Fibroblast of lung (primary cell): ENCODE results near the gene ROBO2. TPM values are rescaled to one million over a fixed set of nuclear protein-coding genes. Genes with fewer than 3 reads are reported as not detected.

Experiments
- DNase-seq, 2 donors: peaks; one replicate each; pipeline versions ENCODE4 v3.0.0 to v3.0.0-alpha.2; 2010; ENCODE audit warnings: low read depth in 2 of 2
- H2AFZ ChIP-seq: 2 replicates; pipeline ENCODE4 v1.5.1; 2012; ENCODE audit warnings: low read length, control low read depth, inconsistent platforms
- H3K27ac ChIP-seq: 2 replicates; pipeline ENCODE4 v1.5.1; 2011; ENCODE audit warnings: low read length, control low read depth; ENCODE audit not compliant: insufficient read depth
- H3K27me3 ChIP-seq: 2 replicates; pipeline ENCODE4 v1.5.1; 2011; ENCODE audit warnings: mild to moderate bottlenecking, low read length; ENCODE audit not compliant: control insufficient read depth, insufficient read depth
- H3K36me3 ChIP-seq: 2 replicates; pipeline ENCODE4 v1.5.1; 2011; ENCODE audit warnings: low read length; ENCODE audit not compliant: control insufficient read depth, insufficient read depth
- H3K4me1 ChIP-seq: 2 replicates; pipeline ENCODE4 v1.5.1; 2011; ENCODE audit warnings: low read length; ENCODE audit not compliant: control insufficient read depth, insufficient read depth; ENCODE audit errors: extremely low read depth
- H3K4me2 ChIP-seq: 2 replicates; pipeline ENCODE4 v1.5.1; 2011; ENCODE audit warnings: low read length, control low read depth; ENCODE audit not compliant: insufficient read depth; ENCODE audit errors: extremely low read depth
- H3K4me3 ChIP-seq, 4 experiments: fragments of 200-600 bp in 1 of 4; sonication (generic) in 1 of 4; replicated peaks in 1 of 4; 2 replicates each; pipeline ENCODE4 v1.5.1; 2011 to 2016; ENCODE audit warnings: low read length in 4 of 4, low read depth in 3 of 4, mild to moderate bottlenecking in 3 of 4, control low read depth in 2 of 4, inconsistent platforms in 1 of 4, mixed read lengths in 1 of 4; ENCODE audit not compliant: insufficient read depth in 1 of 4; ENCODE audit errors: control extremely low read depth in 1 of 4
- H3K79me2 ChIP-seq: 2 replicates; pipeline ENCODE4 v1.5.1; 2012; ENCODE audit warnings: mild to moderate bottlenecking, low read length, inconsistent platforms; ENCODE audit not compliant: control insufficient read depth, insufficient read depth
- H3K9ac ChIP-seq: 2 replicates; pipeline ENCODE4 v1.5.1; 2011; ENCODE audit warnings: mild to moderate bottlenecking, low read length, control low read depth; ENCODE audit not compliant: insufficient read depth
- H3K9me3 ChIP-seq: 2 replicates; pipeline ENCODE4 v1.5.1; 2012; ENCODE audit warnings: low read depth, low read length; ENCODE audit not compliant: control insufficient read depth, insufficient read depth
- H4K20me1 ChIP-seq: 2 replicates; pipeline ENCODE4 v1.5.1; 2011; ENCODE audit warnings: low read length; ENCODE audit not compliant: control insufficient read depth, insufficient read depth; ENCODE audit errors: extremely low read depth
- EZH2 ChIP-seq: IDR thresholded peaks from 2 replicates; pipeline ENCODE4 v1.5.1; 2012; ENCODE audit warnings: low read length, control low read depth, mild to moderate bottlenecking; ENCODE audit errors: missing control alignments
- polyA plus RNA-seq, 2 donors: library from polyadenylated mRNA; depleted of rRNA in 1 of 2; stranded (reverse) in 1 of 2; unstranded in 1 of 2; fragments of >200 nt; gene quantifications; 2 replicates each; pipeline ENCODE4 v1.2.1, GENCODE V29; 2011 to 2012; ENCODE audit warnings: missing spikeins in 1 of 2
- total RNA-seq: library from RNA; depleted of rRNA; stranded (reverse); fragments of >200 nt; gene quantifications from 2 replicates; pipeline ENCODE4 v1.2.1, GENCODE V29; 2014
- TF ChIP-seq, protein P1 (sequence below), 2 donors: IDR thresholded peaks in 1 of 2; conservative IDR thresholded peaks in 1 of 2; 1 replicate in 1 of 2; 2 replicates in 1 of 2; pipeline ENCODE4 v1.5.1; 2011 to 2012; ENCODE audit warnings: low read length in 2 of 2, control low read depth in 1 of 2, inconsistent platforms in 1 of 2, low read depth in 1 of 2, mild to moderate bottlenecking in 1 of 2

The ROBO2 gene
- total and polyA plus RNA-seq, 2 donors (not counting 1 experiment from before 2014, with no cell fraction given), result 0.83 to 1.5 TPM

DNA sequence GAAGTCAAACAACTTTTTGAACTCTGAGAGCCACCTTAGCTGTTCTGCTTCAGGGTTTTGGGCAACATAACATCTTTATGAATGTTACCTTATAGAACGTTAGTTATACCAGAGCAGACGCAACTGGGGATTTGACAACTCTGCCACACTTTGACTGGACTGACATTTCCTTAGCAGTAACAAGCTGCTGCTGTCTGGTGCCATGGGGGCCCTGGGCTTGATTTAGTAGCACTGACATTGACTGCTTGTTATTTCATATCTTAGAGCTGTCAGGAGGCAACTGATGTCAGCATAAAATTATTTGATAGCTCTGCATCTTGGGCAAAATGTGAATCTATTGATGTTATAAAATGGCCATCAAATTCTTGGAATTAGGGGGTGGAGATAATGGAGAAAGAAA lies 285.4 kb downstream of the ROBO2 start:
- H3K79me2 ChIP-seq, result no peaks in the 10 kb centered on the region
- H3K27me3 ChIP-seq, result no peaks in the 10 kb centered on the region
- DNase-seq, result no peak
- no peak overlapping the region for H3K4me3 ChIP-seq
- no peak for TF ChIP-seq EZH2
- TF ChIP-seq, protein P1, sequence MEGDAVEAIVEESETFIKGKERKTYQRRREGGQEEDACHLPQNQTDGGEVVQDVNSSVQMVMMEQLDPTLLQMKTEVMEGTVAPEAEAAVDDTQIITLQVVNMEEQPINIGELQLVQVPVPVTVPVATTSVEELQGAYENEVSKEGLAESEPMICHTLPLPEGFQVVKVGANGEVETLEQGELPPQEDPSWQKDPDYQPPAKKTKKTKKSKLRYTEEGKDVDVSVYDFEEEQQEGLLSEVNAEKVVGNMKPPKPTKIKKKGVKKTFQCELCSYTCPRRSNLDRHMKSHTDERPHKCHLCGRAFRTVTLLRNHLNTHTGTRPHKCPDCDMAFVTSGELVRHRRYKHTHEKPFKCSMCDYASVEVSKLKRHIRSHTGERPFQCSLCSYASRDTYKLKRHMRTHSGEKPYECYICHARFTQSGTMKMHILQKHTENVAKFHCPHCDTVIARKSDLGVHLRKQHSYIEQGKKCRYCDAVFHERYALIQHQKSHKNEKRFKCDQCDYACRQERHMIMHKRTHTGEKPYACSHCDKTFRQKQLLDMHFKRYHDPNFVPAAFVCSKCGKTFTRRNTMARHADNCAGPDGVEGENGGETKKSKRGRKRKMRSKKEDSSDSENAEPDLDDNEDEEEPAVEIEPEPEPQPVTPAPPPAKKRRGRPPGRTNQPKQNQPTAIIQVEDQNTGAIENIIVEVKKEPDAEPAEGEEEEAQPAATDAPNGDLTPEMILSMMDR (conservative IDR thresholded peaks at IDR 0.05 in 1 of 2, IDR thresholded peaks at IDR 0.05 in 1 of 2; ENCODE audit: low read depth in 1 of 2, low read length in 2 of 2), result no peak
- H3K9me3 ChIP-seq, result no peaks in the 10 kb centered on the region
- no peaks in the 10 kb centered on the region for H4K20me1 ChIP-seq
- H3K36me3 ChIP-seq, result no peaks in the 10 kb centered on the region
- H3K4me2 ChIP-seq, result no peak overlapping the region
- H3K9ac ChIP-seq, result no peak overlapping the region
- H2AFZ ChIP-seq, result no peak overlapping the region
- no peak overlapping the region for H3K27ac ChIP-seq
- no peaks in the 10 kb centered on the region for H3K4me1 ChIP-seq

DNA sequence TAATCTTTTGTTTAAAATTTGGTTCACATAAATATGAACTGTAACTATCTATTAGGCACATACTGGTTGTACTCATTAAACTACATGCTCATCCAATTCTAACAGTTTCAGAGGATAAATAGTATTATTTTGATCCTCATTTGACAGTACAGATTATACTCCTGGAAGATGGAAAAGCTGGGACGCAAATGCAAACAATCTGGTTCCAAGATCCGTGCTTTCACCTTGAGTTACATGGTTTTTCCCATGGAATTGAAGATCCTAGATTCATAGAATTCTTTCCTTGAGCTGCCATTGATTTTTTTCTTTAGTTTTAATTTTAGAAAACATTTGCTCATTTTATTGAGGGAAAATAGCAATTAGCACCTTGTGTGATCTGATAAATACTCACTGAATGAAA lies 285.8 kb downstream of the ROBO2 start:
- no peak overlapping the region for H3K4me2 ChIP-seq
- no peak for TF ChIP-seq EZH2
- TF ChIP-seq, protein P1 (conservative IDR thresholded peaks at IDR 0.05 in 1 of 2, IDR thresholded peaks at IDR 0.05 in 1 of 2; ENCODE audit: low read depth in 1 of 2, low read length in 2 of 2), result no peak
- H3K79me2 ChIP-seq, result no peaks in the 10 kb centered on the region
- H2AFZ ChIP-seq, result no peak overlapping the region
- no peaks in the 10 kb centered on the region for H3K27me3 ChIP-seq
- no peaks in the 10 kb centered on the region for H3K9me3 ChIP-seq
- DNase-seq, result no peak
- H3K4me1 ChIP-seq, result no peaks in the 10 kb centered on the region
- H3K9ac ChIP-seq, result no peak overlapping the region
- H3K4me3 ChIP-seq, result no peak overlapping the region
- H4K20me1 ChIP-seq, result no peaks in the 10 kb centered on the region
- H3K27ac ChIP-seq, result no peak overlapping the region
- no peaks in the 10 kb centered on the region for H3K36me3 ChIP-seq

DNA sequence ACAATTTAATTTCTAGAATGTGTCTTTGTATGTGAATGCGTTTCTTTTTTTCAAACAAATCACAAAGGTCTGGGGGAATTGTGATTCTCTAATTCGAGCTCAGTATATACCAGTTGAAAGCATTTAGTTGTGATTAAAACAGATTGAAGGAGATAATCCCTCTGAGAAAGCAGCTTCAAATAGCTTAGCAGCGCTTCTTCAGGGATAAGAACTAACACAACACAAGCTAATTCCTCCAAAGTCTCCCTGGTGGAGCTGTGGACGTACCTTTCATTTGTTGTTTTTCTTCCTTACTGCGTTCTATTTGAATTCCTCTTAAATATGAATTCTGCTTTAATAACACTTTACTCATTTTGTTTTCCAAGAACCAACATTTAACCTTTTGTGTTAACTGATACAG lies 286.7 kb downstream of the ROBO2 start:
- no peak overlapping the region for H2AFZ ChIP-seq
- no peak overlapping the region for H3K4me2 ChIP-seq
- H3K4me3 ChIP-seq, result no peak overlapping the region
- no peaks in the 10 kb centered on the region for H3K4me1 ChIP-seq
- no peaks in the 10 kb centered on the region for H4K20me1 ChIP-seq
- H3K9ac ChIP-seq, result no peak overlapping the region
- no peaks in the 10 kb centered on the region for H3K36me3 ChIP-seq
- no peak overlapping the region for H3K27ac ChIP-seq
- TF ChIP-seq, protein P1 (conservative IDR thresholded peaks at IDR 0.05 in 1 of 2, IDR thresholded peaks at IDR 0.05 in 1 of 2; ENCODE audit: low read depth in 1 of 2, low read length in 2 of 2), result no peak
- TF ChIP-seq EZH2, result no peak
- no peaks in the 10 kb centered on the region for H3K79me2 ChIP-seq
- no peaks in the 10 kb centered on the region for H3K9me3 ChIP-seq
- no peak for DNase-seq
- no peaks in the 10 kb centered on the region for H3K27me3 ChIP-seq
